HG03469 (cell line): ENCODE measurements around the gene MYO15A.

Experiments used
- ATAC-seq: cut with Tn5 transposase; IDR thresholded peaks from one replicate; pipeline ENCODE4 v1.9.1; 2021; ENCODE audit warnings: mild to moderate bottlenecking, moderate library complexity, moderate number of reproducible peaks; ENCODE audit not compliant: unreplicated experiment

The MYO15A gene

GRCh38 chr17:18129041-18129502, 20.5 kb downstream of the MYO15A start:
- ATAC-seq, result no peak

GRCh38 chr17:18132711-18133110, 24.2 kb downstream of the MYO15A start:
- no peak for ATAC-seq

- no peak for ATAC-seq
These were observed 27.8 kb downstream of the MYO15A start for GRCh38 chr17:18136357-18136756.

GRCh38 chr17:18138065-18138749, 29.7 kb downstream of the MYO15A start:
- no peak for ATAC-seq

- ATAC-seq, result no peak
These were observed 30.5 kb downstream of the MYO15A start for GRCh38 chr17:18139092-18139491.

GRCh38 chr17:18139498-18139897, 30.9 kb downstream of the MYO15A start:
- ATAC-seq, result no peak

- ATAC-seq, result no peak
These were observed 31.4 kb downstream of the MYO15A start for GRCh38 chr17:18139949-18140348.

- no peak for ATAC-seq
These were observed 32.1 kb downstream of the MYO15A start for GRCh38 chr17:18140648-18141047.

- ATAC-seq, result no peak
These were observed 32.8 kb downstream of the MYO15A start for GRCh38 chr17:18141210-18141803.

GRCh38 chr17:18142417-18142816, 33.9 kb downstream of the MYO15A start:
- no peak for ATAC-seq

GRCh38 chr17:18143044-18143936, 34.7 kb downstream of the MYO15A start:
- ATAC-seq, result no peak

- ATAC-seq, result no peak
These were observed 35.7 kb downstream of the MYO15A start for GRCh38 chr17:18144261-18144660.

GRCh38 chr17:18144855-18145254, 36.3 kb downstream of the MYO15A start:
- no peak for ATAC-seq

- no peak for ATAC-seq
These were observed 37.3 kb downstream of the MYO15A start for GRCh38 chr17:18145811-18146210.

GRCh38 chr17:18146259-18146658, 37.7 kb downstream of the MYO15A start:
- no peak for ATAC-seq

GRCh38 chr17:18146980-18147379, 38.4 kb downstream of the MYO15A start:
- ATAC-seq, result no peak

GRCh38 chr17:18148586-18148985, 40.0 kb downstream of the MYO15A start:
- ATAC-seq, result no peak

- no peak for ATAC-seq
These were observed 42.7 kb downstream of the MYO15A start for GRCh38 chr17:18151290-18151689.

GRCh38 chr17:18155179-18155578, 46.6 kb downstream of the MYO15A start:
- no peak for ATAC-seq

- ATAC-seq, result no peak
These were observed 47.8 kb downstream of the MYO15A start for GRCh38 chr17:18156171-18156975.

GRCh38 chr17:18156976-18157280, 48.4 kb downstream of the MYO15A start:
- no peak for ATAC-seq
